Ovary (tissue), 3 donors: ENCODE measurements around the gene PSMA6.

Experiments used
- EP300 ChIP-seq: sonication (generic); formaldehyde crosslinking; IDR thresholded peaks from one replicate; pipeline ENCODE4 v1.6.1; 2017; ENCODE audit warnings: antibody characterized with exemption
- POLR2A ChIP-seq: fragments of 450-650 bp; IDR thresholded peaks from one replicate; pipeline ENCODE4 v1.6.1; 2017; ENCODE audit warnings: antibody characterized with exemption, mild to moderate bottlenecking, moderate library complexity
- TF ChIP-seq, protein P1 (sequence below), 3 donors: fragments of 450-650 bp in 2 of 3; fragments of 200-600 bp in 1 of 3; IDR thresholded peaks; one replicate each; pipeline versions ENCODE4 v1.5.1 to v1.8.0; 2016 to 2022; ENCODE audit warnings: antibody characterized with exemption in 3 of 3, mild to moderate bottlenecking in 1 of 3
- donor health status: DM: no; HTN: no; CAD: no.

DNA sequence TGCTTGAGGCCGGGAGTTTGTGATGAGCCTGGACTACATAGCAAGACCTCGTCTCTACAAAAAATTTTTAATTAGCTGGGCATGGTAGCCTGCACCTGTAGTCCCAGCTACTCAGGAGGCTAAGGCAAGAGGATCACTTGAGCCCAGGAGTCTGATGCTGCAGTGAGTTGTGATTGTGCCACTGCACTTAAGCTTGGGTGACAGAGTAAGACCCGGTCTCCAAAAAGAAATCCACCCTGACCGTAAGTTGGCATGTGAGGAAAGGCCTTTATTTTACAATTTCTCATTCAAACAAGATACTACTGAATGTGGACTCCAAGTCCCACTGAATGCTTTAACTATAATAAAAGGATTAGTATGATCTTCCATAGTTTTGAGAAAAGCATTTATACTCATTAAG lies 27.3 kb downstream of the PSMA6 start:
- TF ChIP-seq, protein P1, sequence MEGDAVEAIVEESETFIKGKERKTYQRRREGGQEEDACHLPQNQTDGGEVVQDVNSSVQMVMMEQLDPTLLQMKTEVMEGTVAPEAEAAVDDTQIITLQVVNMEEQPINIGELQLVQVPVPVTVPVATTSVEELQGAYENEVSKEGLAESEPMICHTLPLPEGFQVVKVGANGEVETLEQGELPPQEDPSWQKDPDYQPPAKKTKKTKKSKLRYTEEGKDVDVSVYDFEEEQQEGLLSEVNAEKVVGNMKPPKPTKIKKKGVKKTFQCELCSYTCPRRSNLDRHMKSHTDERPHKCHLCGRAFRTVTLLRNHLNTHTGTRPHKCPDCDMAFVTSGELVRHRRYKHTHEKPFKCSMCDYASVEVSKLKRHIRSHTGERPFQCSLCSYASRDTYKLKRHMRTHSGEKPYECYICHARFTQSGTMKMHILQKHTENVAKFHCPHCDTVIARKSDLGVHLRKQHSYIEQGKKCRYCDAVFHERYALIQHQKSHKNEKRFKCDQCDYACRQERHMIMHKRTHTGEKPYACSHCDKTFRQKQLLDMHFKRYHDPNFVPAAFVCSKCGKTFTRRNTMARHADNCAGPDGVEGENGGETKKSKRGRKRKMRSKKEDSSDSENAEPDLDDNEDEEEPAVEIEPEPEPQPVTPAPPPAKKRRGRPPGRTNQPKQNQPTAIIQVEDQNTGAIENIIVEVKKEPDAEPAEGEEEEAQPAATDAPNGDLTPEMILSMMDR (IDR thresholded peaks at IDR 0.05): no peak
- TF ChIP-seq POLR2A: no peak
- TF ChIP-seq EP300: no peak
